Activated CD8-positive, alpha-beta memory T cell treated with anti-CD3 and anti-CD28 coated beads for 24 hours (primary cell): Measurements from ENCODE around the gene ADCY3.

Experiments
- DNase-seq: peaks from one replicate; pipeline ENCODE4 v3.0.0-alpha.2; 2020

Gene ADCY3

DNA sequence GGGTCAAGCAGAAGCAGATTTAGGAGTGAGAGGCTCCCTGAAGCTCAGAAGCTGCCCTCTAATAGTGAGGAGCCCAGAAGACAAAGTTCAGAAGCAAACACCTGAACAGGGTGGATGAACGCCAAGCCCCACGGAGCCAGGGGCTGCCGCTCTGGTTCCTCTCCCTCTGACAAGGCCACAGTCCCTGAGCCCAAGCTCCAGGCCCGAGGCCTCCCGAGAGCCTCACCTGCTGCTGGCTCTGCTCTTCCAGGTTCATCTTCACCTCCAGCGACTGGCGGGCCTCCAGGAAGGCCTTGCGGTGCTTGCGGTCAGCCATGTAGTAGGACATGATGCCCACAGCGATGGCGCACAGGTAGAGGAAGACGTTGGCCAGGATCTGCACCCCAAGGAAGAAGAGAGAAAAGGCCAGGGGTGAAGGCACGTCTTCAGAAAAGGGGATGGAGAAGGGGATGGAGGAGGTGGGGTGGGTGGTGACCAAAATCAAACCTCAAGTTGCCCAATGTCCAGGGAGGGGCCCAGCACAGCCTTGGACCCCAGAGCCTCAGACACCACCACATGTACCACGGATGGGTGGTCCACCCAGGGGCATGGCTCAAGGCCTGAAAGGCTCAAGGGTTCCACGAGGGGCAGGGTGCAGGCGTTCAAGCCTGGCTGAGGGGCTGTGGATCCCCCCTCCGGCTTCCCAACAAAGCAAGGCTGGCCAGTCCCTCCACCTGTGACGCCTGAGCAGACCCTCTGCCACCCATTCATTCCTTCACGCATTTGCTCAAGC lies 47.5 kb downstream of the ADCY3 start:
- no peak for DNase-seq

DNA sequence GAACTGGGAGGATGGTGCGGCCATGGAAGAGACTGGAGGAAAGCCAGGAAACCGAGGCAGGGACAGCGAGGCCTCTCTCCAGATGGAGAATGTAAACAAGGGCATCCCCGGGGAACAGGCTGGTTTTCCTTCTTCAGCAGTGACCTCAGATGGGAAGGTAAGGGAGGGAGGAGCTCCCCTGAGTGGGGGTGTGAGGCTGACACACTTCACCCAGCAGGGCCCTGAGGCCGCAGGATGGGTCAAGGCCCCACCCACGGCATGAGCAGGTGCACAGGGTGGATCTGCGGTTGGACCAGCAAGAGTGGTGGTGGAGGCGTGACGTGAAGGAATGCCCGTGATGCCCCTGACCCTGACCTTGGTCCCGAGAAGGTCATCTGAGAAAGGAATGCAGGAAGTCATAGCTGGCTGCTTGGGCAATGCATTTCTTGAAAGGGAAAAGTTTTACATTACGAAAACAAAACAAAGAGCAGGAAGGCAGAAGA lies 48.1 kb downstream of the ADCY3 start:
- no peak for DNase-seq

DNA sequence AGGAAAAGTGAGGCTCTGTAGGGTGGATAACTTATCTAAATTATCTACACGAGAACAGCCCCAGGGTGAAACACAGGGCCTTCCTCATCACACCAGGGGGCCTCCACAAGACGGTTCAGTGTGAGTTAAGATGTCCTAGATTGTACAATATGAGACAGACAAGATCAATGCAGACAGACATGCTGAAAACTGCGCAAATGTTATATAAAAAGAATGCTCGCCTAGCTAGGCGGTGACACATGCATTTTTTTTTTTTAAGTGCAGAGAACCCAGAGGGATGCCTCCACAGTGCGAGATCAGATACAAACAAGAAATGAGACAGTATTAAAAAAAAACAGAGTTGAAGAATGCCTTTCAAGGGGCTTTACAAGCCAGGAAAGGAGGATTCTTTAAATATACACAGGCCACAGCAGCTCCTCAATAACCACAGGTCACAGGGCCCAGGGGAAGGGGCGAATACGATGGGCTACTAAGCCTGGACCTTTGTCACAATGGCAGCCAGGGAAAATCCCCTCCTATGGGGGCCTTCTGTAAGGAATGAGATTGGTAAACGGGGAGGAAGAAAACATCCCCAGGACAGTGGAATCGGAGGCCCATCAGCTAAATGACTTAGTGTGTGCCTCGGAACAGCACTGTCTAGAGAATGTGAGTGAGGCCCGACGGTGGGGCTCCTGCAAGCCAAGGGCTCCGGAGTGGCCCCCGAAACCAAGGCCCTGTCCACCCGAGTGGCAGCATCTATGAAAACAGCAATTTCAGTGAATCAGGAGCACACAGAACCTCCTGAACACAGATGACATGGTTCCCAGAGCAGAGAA lies 48.9 kb downstream of the ADCY3 start:
- DNase-seq: no peak

DNA sequence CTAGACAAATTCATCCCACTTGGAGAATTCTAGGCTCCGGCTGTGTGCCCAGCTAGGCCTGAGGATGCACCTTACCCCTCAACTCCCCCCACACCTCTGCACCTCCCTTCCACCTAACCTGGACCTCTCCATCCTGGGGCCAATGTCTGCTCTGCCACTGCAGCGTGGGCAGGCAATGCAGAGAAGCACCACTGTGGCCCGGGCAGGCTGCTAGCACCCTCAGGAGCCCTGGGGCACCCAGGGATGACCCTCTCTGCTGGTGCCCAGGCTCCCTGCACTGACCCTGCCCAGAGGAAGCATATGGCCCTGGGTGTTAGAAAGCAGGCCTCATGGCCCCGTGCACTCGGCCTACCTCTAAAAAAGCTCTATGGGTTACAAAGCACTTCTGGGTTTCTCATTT lies 49.6 kb downstream of the ADCY3 start:
- DNase-seq: no peak

DNA sequence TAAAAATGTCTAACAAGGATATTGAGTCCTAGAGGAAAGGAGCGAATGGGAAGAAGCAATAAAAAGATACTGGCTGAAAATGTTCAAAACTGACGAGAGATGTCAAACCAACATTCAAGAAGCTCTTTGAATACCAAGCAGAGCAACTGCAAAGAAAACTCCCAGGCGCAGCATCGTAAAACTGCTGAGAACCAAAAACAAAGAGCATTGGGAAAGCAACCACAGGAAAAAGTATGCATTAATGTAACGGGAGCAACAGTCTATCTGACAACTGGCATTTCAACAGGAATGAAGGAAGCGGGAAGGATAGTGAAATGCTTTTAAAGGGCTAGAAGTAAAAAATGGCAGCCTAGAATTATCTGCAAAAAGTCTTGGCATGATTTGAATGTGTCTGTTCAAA lies 53.1 kb downstream of the ADCY3 start:
- DNase-seq: no peak

DNA sequence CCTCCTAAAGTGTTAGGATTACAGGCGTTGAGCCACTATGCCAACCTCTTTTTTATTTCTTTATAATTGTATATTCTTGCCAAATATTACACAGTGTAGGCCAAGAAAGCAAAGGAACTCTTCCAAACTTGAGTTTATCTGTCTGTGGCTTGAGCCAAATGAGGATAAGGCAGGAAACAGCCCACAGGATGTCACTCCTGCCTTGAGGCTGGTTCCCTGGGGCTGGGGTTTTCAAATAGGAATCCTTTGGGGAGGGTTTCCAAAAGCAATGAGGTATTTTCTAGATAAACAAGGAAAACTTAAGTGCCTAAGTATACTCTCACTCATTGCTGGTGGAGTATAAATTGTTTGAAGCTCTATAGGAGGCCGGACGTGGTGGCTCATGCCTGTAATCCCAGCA lies 56.4 kb downstream of the ADCY3 start:
- no peak for DNase-seq

DNA sequence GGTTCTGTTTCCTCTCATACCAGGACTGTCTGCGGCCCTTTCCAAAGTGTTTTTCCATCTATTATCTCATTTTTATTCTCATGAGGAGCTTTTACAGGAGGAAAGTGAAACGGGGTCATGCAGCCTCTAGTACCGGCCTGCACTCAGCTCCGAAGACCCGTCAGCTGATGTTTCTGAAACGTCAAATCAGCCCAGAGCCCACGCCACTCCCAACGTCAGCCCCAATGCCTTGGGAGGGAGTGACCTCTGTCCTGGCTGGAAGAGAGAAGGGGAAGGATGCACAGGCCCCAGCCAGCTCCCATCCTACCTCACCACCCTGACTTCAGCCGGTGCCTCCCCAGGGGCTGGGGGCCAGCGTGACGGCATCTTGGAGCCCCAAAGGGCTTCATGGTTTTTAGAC lies 58.5 kb downstream of the ADCY3 start:
- no peak for DNase-seq

DNA sequence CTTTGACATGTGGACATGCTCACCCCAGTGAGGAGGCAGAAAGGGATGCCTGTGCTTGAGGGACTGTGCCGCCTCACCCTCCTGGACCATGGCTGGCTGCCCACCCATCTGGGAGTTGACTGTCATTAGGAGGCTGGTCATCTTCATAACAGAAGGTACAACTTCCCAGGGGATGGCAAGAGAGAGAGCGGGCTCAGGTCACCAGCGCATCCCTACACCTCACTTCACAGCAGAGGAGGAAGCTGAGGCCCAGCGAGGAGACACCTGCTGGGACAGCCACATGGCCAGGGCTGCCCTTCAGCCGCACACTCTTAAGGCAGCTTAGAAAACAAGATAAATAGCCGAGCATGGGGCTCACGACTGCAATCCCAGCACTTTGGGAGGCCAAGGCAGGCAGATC lies 59.4 kb downstream of the ADCY3 start:
- no peak for DNase-seq

DNA sequence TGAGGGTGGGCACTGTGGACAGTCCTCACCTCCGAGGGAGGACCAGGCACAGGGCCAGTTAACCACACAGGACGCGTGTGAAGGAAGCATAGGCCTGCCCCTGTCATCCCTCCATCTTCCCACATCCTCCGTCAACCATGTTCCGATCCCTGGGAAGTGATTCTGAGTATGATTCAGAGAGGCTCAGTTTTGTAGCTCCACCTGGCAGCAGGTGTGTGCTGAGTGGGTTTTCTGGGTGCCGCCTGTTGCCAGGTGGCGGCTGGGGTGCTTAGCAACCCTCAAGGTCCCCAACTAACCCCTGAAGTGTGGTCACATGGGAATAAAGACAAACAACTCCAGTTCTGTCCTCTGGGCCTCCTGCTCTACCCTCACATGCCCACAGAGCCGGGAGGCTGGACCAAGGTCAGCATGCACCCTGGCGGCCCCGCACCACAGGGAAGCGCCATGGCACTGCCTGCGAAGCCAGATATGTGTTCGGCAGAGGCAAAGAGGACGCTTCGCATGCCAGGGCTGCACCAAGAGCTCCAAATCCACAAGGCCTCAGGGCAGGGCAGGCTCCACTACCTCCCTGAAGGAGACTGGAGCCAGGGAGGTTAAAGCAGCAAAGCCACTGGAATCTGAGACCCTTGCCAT lies 60.0 kb downstream of the ADCY3 start:
- DNase-seq: no peak

DNA sequence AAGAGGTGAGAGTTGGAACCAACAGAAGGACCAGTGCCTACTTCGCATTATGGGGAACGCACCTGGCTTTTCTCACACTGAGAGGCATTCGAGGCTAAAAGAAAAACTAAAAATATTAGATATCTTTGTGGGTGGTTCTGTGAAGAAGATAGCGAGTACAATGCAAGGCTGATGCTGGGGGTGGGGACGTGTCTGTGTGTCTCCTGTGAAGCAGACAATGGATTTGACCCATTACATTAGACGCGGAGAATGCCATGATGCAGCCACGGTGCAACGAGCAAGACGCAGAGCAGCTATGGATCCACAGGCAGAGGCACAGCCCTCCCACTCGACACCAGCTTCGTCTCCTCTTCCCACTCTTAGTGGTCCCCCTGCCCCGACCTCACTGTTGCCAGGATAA lies 61.0 kb downstream of the ADCY3 start:
- DNase-seq: no peak

DNA sequence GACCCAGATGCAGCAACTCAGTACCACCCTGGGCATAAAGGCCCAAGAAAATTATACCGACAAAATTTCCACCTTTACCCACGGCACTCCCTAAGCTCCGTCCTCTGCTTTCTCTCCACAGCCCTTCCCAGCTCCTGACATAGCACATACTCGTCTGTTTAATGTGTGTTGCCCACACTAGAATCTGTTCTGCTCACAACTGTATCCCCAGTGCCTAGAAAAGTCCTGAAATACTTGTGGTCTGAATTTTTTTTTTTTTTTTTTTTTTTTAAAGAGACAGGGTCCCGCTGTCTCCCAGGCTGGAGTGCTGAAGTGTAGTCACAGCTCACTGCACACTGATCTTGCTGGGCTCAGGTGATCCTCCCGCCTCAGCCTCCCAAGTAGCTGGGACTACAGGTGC lies 62.3 kb downstream of the ADCY3 start:
- DNase-seq: no peak

DNA sequence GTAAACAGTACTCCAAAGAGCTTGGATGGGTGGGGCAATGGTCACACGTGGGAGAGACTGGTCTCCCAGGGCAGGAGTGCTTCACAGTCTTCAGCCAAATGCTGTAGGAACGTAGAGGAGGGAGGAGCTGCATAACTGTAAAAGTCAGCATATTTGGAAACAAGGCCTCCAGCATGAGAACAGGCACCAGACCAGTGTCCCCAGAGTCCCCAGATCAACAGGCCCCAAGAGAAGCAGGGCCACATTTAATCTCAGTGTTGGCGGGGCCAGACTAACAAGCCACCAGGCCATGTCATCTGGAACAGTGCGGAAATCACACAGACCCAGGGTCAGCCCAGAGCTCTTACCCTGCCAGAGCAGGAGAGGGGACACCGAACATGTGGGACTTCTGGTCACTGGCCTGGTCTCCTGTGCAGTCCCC lies 63.2 kb downstream of the ADCY3 start:
- DNase-seq: no peak

DNA sequence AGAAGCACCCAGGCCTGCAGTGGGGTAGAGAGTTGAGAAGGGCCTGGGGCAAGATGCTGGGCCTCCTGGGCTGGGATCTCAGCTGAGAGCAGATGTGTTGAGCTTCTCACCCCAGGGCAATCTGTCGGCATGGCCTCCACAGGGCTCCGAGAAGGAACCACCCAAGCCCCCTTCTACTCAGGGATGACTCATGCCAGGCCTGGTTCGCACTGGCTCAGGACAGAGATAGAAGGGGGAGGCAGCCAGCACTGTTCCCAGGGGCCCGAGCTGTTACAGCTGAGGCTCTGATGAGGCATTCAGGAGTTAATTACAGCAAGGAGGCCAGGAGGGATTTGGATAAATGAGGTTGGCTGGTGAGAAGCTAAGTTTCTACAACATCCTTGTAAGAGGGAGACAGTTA lies 64.3 kb downstream of the ADCY3 start:
- no peak for DNase-seq

DNA sequence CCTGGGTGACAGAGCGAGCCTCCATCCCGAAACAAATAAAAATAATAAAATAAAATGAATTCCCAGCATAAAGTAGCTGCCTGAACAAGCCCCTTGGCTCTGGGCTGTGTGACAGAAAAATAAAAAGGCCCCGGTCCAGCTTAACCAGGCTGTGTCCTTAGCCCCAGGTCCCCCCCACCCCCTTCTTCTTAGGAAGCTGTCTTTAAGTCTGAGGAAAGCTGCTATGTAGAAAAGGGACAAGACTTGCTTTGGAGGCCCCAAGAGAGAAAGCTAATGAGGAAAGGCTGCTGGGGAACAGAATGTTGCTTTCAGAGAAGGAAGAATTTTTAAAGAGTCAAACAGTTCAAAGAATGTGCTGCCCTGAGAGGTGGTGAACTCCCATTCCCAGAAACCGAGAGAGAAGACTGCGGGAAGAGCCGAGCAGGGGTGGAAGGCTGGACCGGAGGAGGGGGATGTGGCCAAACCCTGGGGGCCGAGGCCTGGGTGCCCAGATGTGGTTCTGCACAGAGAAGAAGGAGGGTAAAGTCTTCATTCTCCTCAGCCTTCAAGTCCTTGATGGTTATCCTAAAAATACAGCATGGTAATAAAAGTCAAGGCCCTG lies 64.9 kb downstream of the ADCY3 start:
- no peak for DNase-seq

DNA sequence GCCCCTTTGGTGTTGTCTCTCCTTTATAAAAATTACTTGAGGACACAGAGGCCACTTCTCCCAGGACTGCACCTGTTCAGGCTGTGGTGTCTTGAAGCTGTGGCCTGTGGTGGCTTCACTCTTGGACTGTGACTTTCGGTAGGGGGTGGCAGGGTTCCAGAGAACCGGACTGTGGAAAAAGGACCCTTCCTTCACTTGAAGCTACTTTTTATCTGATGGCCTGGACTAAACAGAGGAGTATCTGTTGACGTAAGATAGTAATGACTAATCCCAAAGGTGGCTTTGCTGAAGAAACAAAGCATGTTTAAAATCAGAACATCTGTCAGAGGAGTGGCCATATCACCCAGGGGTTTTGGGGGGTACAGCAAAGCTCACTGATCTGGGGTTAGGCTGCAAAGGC lies 66.0 kb downstream of the ADCY3 start:
- no peak for DNase-seq

DNA sequence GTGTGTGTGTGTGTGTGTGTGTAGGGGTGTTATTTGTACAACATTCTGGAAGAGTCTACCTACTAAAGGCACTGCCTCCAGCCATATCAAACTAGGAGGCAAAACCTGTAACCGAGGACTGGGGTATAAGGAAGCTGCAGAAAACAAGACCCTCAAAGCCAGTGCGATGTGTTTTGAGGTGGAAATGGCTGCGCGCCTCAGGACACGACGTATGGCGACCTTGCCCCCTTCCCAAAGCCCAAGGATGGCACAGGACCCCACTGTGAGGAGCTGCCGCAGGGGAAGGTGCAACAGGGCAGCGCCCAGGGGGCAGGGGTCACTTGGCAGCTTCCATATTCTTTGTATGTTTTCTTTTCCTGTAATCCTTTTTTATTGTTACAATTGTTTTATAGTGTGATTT lies 67.0 kb downstream of the ADCY3 start:
- no peak for DNase-seq

DNA sequence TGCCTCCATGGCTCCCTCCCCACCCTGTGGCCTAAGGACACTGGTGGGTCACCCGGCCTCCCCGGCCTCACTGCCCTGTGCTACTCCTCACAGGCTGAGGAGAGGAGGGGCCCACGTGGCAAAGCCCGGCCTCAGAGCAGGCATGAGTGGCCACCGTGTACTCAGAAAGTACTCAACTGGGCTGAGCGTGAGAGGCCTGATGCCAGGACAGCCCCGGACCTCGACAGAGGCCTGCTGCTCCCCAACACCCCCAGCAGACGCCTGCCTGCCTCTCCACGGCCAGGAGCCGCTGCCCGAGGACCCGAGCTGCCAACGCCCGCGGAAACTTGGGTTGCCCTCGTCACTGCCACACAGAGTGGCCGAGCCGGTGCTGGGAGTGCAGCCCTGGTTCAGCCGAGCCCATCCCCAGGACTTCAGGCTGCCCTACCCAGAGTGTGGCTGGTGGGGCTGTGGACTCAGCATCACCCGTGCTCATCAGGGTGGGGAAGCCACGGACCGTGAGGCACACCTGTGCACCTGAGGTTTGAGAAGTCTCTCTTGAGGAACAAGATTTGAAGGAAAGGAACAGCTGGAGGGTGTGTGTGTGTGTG lies 67.5 kb downstream of the ADCY3 start:
- no peak for DNase-seq

DNA sequence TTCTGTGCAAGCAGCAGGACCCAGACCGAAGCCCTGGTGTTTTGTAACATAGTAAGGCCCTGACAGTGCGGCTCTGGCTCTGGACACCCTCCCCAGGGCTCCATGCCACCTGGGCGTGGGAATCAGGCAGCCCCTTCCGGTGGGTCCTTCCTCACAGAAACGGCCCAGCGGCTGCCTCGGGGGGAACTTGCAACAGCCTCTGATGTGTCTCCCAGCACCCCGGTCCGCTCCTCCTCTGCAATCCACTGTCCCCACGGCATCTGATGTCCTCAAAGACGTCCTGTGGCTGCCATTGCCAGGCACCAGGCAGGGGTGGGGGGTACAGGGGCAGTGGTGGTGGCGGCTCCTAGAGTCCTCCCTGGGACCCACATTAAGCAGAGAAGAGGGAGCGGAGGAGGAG lies 68.0 kb downstream of the ADCY3 start:
- DNase-seq: no peak

DNA sequence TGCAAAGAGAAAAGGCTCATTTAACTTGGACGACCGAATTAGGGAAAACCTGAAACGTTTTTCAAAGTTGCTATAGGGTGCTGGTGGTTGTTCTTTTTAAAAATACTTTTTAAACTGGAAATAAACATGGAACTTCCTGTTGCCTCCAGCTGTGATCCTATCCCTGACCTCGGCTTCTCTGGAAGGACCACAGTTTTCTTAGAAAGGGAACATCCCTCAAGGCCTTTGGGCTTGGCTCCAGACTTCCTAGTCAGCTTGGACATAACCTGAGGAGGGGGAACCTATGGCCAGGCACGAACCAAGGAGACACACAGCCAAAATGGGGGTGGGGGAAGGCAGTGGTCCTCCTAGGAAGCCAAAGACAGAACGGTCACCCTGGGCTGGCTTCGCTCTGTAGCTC lies 69.1 kb downstream of the ADCY3 start:
- DNase-seq: no peak

DNA sequence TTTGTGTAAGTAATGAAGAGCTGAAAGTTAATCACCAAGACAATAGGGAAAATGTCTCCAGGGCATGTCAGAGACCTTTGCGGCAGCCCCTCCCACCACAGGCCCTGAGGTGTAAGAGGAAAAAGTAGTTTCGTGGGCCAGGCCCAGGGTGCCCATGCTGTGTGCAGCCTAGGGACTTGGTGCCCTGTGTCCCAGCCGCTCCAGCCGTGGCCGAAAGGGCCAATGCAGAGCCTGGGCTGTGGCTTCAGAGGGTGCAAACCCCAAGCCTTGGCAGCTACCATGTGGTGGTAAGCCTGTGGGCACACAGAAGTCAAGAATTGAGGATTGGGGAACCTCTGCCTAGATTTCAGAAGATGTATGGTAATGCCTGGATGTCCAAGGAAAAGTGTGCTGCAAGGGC lies 74.3 kb downstream of the ADCY3 start:
- no peak for DNase-seq

DNA sequence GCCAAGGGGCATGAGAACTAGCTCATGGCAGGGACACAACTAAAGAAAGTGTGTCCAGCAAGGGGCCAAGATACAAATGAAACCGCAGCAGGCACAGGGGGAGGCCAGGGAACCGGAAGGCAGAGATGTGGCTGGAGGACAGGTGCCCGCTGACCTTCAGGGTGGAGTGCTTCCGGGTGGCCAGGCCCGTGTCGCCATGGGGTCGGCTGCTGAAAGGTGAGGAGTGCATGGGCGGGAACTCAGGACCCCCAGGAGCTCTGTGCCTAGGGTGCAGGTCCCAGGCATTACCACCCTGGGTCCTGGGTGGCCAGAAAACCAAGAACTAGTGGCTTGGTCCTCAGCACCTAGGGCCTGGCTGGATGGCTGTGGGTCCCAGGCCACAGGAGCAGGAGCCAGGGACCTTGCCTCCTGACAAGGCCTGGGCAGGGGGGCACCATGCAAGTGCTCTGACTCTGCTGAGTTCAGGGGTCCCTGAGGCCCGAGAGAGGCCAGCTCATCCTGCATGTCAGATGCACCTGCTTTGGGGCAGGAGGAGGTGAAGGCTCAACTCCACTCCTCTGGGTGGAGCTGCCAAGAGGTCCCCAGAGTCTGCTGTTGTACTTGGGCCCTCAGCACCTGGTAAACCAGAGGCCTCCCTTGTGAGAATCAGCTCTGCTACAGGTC lies 75.9 kb downstream of the ADCY3 start:
- no peak for DNase-seq

DNA sequence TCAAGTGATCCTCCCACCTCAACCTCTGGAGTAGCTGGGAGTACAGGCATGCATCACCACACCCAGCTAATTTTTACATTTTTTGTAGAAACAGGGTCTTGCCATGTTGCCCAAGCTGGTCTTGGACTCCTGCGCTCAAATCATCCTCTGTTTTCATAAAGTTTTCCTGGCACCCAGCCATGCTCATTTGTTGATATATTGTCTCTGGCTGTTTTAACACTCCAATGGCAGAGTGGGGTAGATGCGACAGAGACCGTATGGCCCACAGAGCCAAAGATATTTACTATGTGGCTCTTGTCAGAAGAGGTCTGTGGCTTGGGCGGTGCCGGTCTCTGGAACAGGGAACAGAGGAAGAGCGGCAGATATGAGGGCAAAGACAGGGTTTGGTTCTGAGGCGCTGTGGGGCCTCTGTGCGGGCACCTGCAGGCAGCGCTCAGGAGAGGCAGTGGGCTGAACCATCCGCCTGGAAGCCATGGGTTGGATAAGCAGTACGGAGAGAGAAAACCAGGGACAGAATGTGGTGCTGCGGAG lies 76.6 kb downstream of the ADCY3 start:
- DNase-seq: no peak
